ENCODE data around the gene ALK.

ALK gene

DNA sequence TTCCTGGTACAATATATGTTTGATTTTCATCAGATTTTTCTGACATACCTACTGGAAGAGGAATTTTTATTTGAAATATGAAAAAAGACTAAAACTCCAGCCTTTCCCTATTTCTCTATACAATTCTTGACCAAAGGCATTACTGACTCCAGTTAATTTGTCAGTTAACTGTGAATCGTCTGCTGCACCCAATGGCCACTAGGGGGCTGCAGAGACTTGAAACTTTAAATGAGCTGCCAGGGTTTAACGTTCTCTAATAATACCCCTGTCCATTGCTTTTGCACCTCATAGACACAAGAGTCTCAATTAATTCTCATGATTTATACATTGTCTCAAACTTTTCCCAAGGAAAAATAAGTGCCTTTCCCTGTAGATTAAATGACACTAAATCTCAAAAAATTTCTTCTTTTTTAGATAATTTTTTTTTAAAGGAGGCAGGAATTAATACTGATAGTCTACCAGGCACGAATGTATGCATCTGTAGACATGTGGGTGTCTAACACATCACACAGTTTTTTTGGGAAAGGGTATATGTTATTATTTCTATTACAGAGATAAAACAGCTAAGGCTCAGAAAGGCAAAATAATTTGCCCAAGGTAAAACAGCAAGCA is 1.8 kb upstream of the ALK start:
- DNase-seq (ENCODE audit: low read depth): peak; percentile 28
- TF ChIP-seq, protein P1, sequence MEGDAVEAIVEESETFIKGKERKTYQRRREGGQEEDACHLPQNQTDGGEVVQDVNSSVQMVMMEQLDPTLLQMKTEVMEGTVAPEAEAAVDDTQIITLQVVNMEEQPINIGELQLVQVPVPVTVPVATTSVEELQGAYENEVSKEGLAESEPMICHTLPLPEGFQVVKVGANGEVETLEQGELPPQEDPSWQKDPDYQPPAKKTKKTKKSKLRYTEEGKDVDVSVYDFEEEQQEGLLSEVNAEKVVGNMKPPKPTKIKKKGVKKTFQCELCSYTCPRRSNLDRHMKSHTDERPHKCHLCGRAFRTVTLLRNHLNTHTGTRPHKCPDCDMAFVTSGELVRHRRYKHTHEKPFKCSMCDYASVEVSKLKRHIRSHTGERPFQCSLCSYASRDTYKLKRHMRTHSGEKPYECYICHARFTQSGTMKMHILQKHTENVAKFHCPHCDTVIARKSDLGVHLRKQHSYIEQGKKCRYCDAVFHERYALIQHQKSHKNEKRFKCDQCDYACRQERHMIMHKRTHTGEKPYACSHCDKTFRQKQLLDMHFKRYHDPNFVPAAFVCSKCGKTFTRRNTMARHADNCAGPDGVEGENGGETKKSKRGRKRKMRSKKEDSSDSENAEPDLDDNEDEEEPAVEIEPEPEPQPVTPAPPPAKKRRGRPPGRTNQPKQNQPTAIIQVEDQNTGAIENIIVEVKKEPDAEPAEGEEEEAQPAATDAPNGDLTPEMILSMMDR (IDR thresholded peaks at IDR 0.05; ENCODE audit: control insufficient read depth, extremely low read depth, insufficient read depth): peak; percentile 87
- no peak overlapping the region for H3K4me3 ChIP-seq (ENCODE audit: low read depth, low read length)

DNA sequence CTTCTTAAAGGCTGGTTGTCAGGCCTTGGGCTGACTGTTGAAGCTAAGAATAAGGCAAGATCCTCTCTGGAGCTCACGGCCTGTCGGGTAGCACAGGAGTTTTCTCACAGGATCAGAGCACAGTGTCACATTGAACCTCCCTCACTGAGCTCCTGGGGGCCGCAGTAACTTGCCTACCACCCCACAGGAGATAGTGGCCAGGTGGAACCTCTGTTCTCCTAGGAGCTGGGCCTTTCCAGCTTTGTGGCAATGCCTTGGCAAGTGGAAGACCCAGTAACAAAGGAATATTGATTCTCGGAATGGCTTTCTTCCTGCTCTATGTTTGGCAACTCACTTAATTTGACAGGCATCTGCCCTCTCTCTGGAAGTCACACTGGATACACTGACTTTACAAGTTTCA is 1.2 kb upstream of the ALK start:
- TF ChIP-seq, protein P1 (IDR thresholded peaks at IDR 0.05; ENCODE audit: control insufficient read depth, extremely low read depth, insufficient read depth): no peak
- no peak for DNase-seq (ENCODE audit: low read depth)
- H3K4me3 ChIP-seq (ENCODE audit: low read depth, low read length): no peak overlapping the region

DNA sequence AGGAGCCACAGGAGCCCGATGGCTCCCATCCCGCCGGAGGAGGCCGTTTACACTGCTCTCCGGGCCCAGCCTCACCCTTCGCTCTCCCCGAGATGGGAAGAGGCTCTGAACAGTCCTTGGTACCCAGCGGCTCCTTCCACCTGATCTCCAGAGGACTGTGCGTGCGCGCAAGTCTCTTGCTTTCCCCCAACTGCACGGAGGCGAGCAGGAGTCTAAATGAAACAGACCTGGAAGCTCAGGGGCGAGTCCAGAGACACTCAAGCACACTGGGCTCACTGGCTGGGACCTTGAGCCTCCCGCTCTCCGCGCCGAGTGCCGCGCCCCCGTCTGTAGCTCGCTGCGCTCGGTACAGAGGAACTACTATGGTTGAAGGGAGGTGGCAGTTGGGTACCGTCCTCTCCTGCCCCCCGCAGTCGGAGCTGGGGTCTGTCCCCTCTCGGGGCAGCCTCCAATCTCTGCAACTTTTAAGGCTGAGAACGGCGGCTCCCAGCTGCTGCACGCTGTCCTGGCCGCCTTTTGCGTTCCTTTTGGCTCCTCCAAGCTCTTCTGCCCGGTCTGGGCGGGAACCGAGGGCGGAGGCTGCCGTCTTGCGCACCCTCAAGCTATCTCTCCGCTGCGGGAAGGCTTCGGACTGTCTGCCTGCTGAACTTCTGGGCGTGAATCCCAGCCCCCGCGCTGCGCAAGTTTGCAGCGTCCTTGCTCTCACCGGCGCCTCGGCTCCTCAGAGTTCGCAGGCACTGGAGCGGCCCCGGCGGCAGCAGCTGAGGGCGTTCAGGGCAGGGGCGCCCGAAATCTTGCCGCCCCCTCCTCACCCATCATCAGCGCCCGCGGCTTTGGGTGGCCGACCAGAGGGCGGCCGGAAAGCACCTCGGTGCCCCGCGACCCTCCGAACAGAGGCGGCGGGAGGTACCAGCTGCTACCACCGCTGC is 491 bp downstream of the ALK start:
- TF ChIP-seq, protein P1 (IDR thresholded peaks at IDR 0.05; ENCODE audit: control insufficient read depth, extremely low read depth, insufficient read depth): no peak
- no peak for DNase-seq (ENCODE audit: low read depth)
- no peak overlapping the region for H3K4me3 ChIP-seq (ENCODE audit: low read depth, low read length)

DNA sequence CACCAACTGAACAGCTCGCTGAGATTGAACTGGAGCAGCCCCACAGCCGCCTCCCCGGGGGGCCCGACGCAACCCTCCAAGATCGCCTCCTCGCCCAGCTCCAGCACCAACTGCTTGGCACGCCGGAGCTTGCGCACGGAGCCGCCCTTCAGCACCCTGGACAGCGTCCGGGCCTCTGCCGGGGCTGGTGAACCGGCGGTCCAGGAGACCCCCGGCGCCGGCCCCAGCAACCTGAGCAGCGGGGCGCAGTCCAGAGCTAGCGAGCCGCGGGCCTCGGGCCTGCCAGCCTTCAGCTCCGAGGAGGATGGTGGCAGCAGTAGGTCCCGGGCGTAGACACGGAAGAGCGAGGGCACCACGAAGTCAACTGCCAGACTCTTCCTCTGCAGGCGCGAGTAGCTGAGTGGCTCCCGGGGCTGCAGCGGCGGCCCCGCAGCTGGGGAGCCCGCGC is 1.2 kb downstream of the ALK start:
- no peak for DNase-seq (ENCODE audit: low read depth)
- TF ChIP-seq, protein P1 (IDR thresholded peaks at IDR 0.05; ENCODE audit: control insufficient read depth, extremely low read depth, insufficient read depth): no peak
- H3K4me3 ChIP-seq (ENCODE audit: low read depth, low read length): no peak overlapping the region

DNA sequence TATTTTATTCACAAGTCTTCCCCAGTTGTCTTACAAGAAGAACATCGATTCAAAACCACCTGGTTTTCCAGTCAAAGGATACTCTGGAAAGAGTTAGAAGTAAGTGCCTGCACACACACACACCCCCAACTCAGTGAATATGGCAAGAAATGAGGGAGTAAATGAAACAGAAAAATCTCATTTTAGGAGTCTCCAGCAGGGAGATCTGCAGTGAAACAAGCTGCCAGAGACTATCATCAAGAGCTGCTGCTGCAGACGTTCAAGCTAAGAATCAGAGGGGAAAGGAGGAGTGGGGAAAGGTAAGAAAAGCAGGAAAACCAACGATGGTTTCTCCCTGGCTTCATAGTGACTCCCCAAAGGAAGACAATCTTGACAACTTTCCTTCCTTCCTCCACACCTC is 2.4 kb downstream of the ALK start:
- no peak for DNase-seq (ENCODE audit: low read depth)
- H3K4me3 ChIP-seq (ENCODE audit: low read depth, low read length): no peak overlapping the region

DNA sequence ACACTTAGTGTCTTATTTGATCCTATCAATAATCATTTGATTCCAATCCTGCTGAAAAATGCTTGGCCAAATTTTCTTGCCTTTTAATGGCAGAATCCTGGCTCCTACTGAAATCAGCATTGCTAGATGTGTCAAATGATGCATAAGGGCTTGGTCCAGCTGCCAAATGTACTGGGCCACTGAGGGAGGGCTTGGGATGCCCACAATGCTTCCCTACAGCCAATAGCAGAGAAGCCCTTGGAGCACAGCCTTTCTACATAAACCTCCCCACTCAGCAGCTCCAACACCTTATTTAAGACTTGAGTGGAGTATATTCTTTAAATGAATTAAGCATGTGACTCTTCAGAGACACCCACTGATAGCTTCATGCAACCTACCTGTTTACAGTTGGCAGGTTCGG is 3.6 kb downstream of the ALK start:
- TF ChIP-seq, protein P1 (IDR thresholded peaks at IDR 0.05; ENCODE audit: control insufficient read depth, extremely low read depth, insufficient read depth): no peak
- H3K4me3 ChIP-seq (ENCODE audit: low read depth, low read length): no peak overlapping the region
- no peak for DNase-seq (ENCODE audit: low read depth)

More for the DNA sequence above, 2.4 kb downstream of the ALK start:
- TF ChIP-seq, protein P1 (IDR thresholded peaks at IDR 0.05; ENCODE audit: control insufficient read depth, extremely low read depth, insufficient read depth): no peak
